H1 (cell line): ENCODE results near the gene PHOSPHO1. TPM values are rescaled to one million over a fixed set of nuclear protein-coding genes. Genes with fewer than 3 reads are reported as not detected.

ENCODE experiments used
- CTCF ChIA-PET: fragments of 300-600 bp; sonication (Branson Sonifier 250); formaldehyde crosslinking; loops from one replicate; lab custom pipeline; 2021; ENCODE audit not compliant: partially characterized antibody; lab: Charles Lee
- POLR2A ChIA-PET: fragments of 300-600 bp; sonication (Branson Sonifier 250); formaldehyde crosslinking; loops from one replicate; lab custom pipeline; 2021; ENCODE audit warnings: inconsistent platforms; ENCODE audit not compliant: partially characterized antibody; lab: Charles Lee
- DNase-seq, 2 experiments: peaks; one replicate each; pipeline versions ENCODE4 v3.0.0 to v3.0.0-alpha.2; 2010 to 2022; ENCODE audit warnings: low spot score in 2 of 2, low read depth in 1 of 2, mixed read lengths in 1 of 2
- FAIRE-seq: peaks from 2 replicates; lab custom pipeline; 2011; peaks lifted over from hg19 to GRCh38; lab: Jason Lieb, UNC
- H2AFZ ChIP-seq: 2 replicates; pipeline ENCODE4 v1.8.1; 2012; ENCODE audit warnings: low read length, inconsistent platforms
- H2AK5ac ChIP-seq: 2 replicates; pipeline ENCODE4 v1.6.1; 2013; ENCODE audit warnings: low read depth, low read length
- H2BK120ac ChIP-seq: replicated peaks from 2 replicates; pipeline ENCODE3; 2013; ENCODE audit warnings: low read depth, low read length, inconsistent platforms
- H2BK12ac ChIP-seq: 2 replicates; pipeline ENCODE4 v1.6.1; 2013; ENCODE audit warnings: low read depth, low read length
- H2BK15ac ChIP-seq: 2 replicates; pipeline ENCODE4 v1.6.1; 2013; ENCODE audit warnings: low read length
- H2BK20ac ChIP-seq: 2 replicates; pipeline ENCODE4 v1.6.1; 2013; ENCODE audit warnings: low read length
- H2BK5ac ChIP-seq: 2 replicates; pipeline ENCODE4 v1.6.1; 2013; ENCODE audit warnings: low read depth, low read length
- H3K14ac ChIP-seq: 2 replicates; pipeline ENCODE4 v1.6.1; 2013; ENCODE audit warnings: inconsistent platforms; ENCODE audit not compliant: insufficient read length
- H3K18ac ChIP-seq: 2 replicates; pipeline ENCODE4 v1.6.1; 2013; ENCODE audit warnings: low read length; ENCODE audit errors: extremely low read depth
- H3K23ac ChIP-seq: 2 replicates; pipeline ENCODE4 v1.6.1; 2013; ENCODE audit warnings: inconsistent platforms; ENCODE audit not compliant: insufficient read length
- H3K23me2 ChIP-seq: 2 replicates; pipeline ENCODE4 v1.6.1; 2013; ENCODE audit warnings: low read depth, low read length
- H3K27ac ChIP-seq: 2 replicates; pipeline ENCODE4 v1.6.1; 2011; ENCODE audit warnings: low read depth, low read length, inconsistent platforms
- H3K27me3 ChIP-seq, 4 experiments: replicated peaks in 1 of 4; 1 replicate in 1 of 4; 2 replicates in 3 of 4; pipeline versions ENCODE4 v1.6.1 to v1.8.1; 2011 to 2013; ENCODE audit warnings: low read length in 3 of 4, mild to moderate bottlenecking in 3 of 4, inconsistent platforms in 2 of 4, mixed read lengths in 2 of 4, moderate library complexity in 1 of 4; ENCODE audit not compliant: control insufficient read depth in 3 of 4, insufficient read depth in 3 of 4; ENCODE audit errors: extremely low read depth in 1 of 4
- H3K36me3 ChIP-seq, 4 experiments: 2 replicates each; pipeline versions ENCODE4 v1.6.1 to v1.8.1; 2011 to 2013; ENCODE audit warnings: mild to moderate bottlenecking in 4 of 4, low read length in 3 of 4, moderate library complexity in 2 of 4, control low read depth in 1 of 4, inconsistent platforms in 1 of 4; ENCODE audit not compliant: insufficient read depth in 4 of 4, control insufficient read depth in 2 of 4
- H3K4ac ChIP-seq: replicated peaks from 2 replicates; pipeline ENCODE3; 2013; ENCODE audit warnings: low read length, low read depth, mixed read lengths, inconsistent platforms; ENCODE audit not compliant: insufficient read length
- H3K4me1 ChIP-seq, 4 experiments: replicated peaks in 1 of 4; 1 replicate in 1 of 4; 2 replicates in 3 of 4; pipeline versions ENCODE4 v1.6.1 to v1.8.1; 2011 to 2013; ENCODE audit warnings: low read length in 3 of 4, inconsistent platforms in 2 of 4, mixed read lengths in 1 of 4; ENCODE audit not compliant: insufficient read depth in 4 of 4, control insufficient read depth in 3 of 4
- H3K4me2 ChIP-seq, 2 experiments: 2 replicates each; pipeline versions ENCODE4 v1.6.1 to v1.8.1; 2011 to 2013; ENCODE audit warnings: low read depth in 2 of 2, low read length in 2 of 2, control low read depth in 1 of 2, inconsistent platforms in 1 of 2, mild to moderate bottlenecking in 1 of 2; ENCODE audit not compliant: insufficient read depth in 1 of 2
- H3K4me3 ChIP-seq, 4 experiments: fragments of 200-600, 300-600 bp in 1 of 4; sonication (generic), shearing (Covaris generic), sonication (Bioruptor Twin) in 1 of 4; 2 replicates each; pipeline versions ENCODE4 v1.5.1 to v1.8.1; 2011 to 2016; ENCODE audit warnings: low read length in 4 of 4, low read depth in 3 of 4, control low read depth in 2 of 4, inconsistent platforms in 2 of 4, mild to moderate bottlenecking in 2 of 4, mixed read lengths in 1 of 4, moderate library complexity in 1 of 4; ENCODE audit not compliant: insufficient read depth in 2 of 4; ENCODE audit errors: extremely low read depth in 1 of 4
- H3K56ac ChIP-seq: replicated peaks from 2 replicates; pipeline ENCODE3; 2013; ENCODE audit warnings: low read depth, mild to moderate bottlenecking, mixed read lengths, low read length, inconsistent platforms; ENCODE audit not compliant: insufficient read length
- H3K79me1 ChIP-seq: 2 replicates; pipeline ENCODE4 v1.6.1; 2013; ENCODE audit warnings: low read depth, low read length, control low read depth
- H3K79me2 ChIP-seq, 2 experiments: 2 replicates each; pipeline versions ENCODE4 v1.6.1 to v1.8.1; 2012 to 2013; ENCODE audit warnings: low read length in 2 of 2, mild to moderate bottlenecking in 2 of 2, inconsistent platforms in 1 of 2; ENCODE audit not compliant: insufficient read depth in 2 of 2, control insufficient read depth in 1 of 2
- H3K9ac ChIP-seq, 4 experiments: replicated peaks in 1 of 4; 1 replicate in 1 of 4; 2 replicates in 3 of 4; pipeline versions ENCODE4 v1.6.1 to v1.8.1; 2011 to 2013; ENCODE audit warnings: low read depth in 3 of 4, low read length in 3 of 4, control low read depth in 2 of 4, mild to moderate bottlenecking in 2 of 4, moderate library complexity in 2 of 4, inconsistent platforms in 1 of 4; ENCODE audit errors: extremely low read depth in 1 of 4
- H3K9me3 ChIP-seq, 2 experiments: 2 replicates each; pipeline versions ENCODE4 v1.6.1 to v1.8.1; 2012 to 2013; ENCODE audit warnings: mild to moderate bottlenecking in 2 of 2, moderate library complexity in 2 of 2, control low read depth in 1 of 2, inconsistent platforms in 1 of 2, low read depth in 1 of 2, low read length in 1 of 2, mixed read lengths in 1 of 2; ENCODE audit not compliant: insufficient read depth in 2 of 2
- H4K20me1 ChIP-seq, 2 experiments: replicated peaks in 1 of 2; 2 replicates each; pipeline versions ENCODE3 to v1.8.1; 2011 to 2013; ENCODE audit warnings: inconsistent platforms in 2 of 2, low read length in 2 of 2, mild to moderate bottlenecking in 1 of 2; ENCODE audit not compliant: insufficient read depth in 2 of 2, control insufficient read depth in 1 of 2
- H4K5ac ChIP-seq: 2 replicates; pipeline ENCODE4 v1.6.1; 2013; ENCODE audit warnings: low read length, low read depth, mixed read lengths, inconsistent platforms; ENCODE audit not compliant: insufficient read length
- H4K8ac ChIP-seq: 2 replicates; pipeline ENCODE4 v1.8.0; 2013; ENCODE audit warnings: mild to moderate bottlenecking, moderate library complexity, low read length, inconsistent platforms; ENCODE audit not compliant: insufficient read depth; ENCODE audit errors: extremely low read depth
- H4K91ac ChIP-seq: replicated peaks from 2 replicates; pipeline ENCODE3; 2013; ENCODE audit warnings: low read length, mixed read lengths, inconsistent platforms; ENCODE audit not compliant: insufficient read length
- HDAC6 ChIP-seq: IDR thresholded peaks from one replicate; pipeline ENCODE4 v1.7.1; 2012; ENCODE audit warnings: low read depth, mild to moderate bottlenecking, inconsistent platforms, low read length, moderate library complexity
- NANOG ChIP-seq: IDR thresholded peaks from 2 replicates; pipeline ENCODE4 v1.6.1; 2011; ENCODE audit warnings: low read length, low read depth, mild to moderate bottlenecking, inconsistent platforms; ENCODE audit not compliant: insufficient read depth, poor library complexity, severe bottlenecking
- RAD21 ChIP-seq, 2 experiments: IDR thresholded peaks in 1 of 2; conservative IDR thresholded peaks in 1 of 2; 2 replicates each; pipeline ENCODE4 v1.6.1; 2011; ENCODE audit warnings: low read depth in 2 of 2, low read length in 2 of 2, improper control_type of control experiment in 1 of 2, inconsistent platforms in 1 of 2, mild to moderate bottlenecking in 1 of 2, moderate library complexity in 1 of 2
- WGBS, 2 experiments: shearing (Covaris generic) in 1 of 2; methylation state at CpG; one replicate each; pipeline versions ENCODE4 v1.1.6 to v1.1.7; 2013 to 2015; ENCODE audit warnings: low lambda C conversion rate in 2 of 2, mixed read lengths in 2 of 2, inconsistent platforms in 1 of 2, low coverage in 1 of 2, missing lambda C conversion rate in 1 of 2; ENCODE audit not compliant: insufficient replicate concordance in 2 of 2, insufficient coverage in 1 of 2, insufficient read length in 1 of 2; ENCODE audit errors: extremely low coverage in 1 of 2, missing lambda C conversion rate in 1 of 2; 5-methylcytosine and 5-hydroxymethylcytosine counted together
- polyA plus RNA-seq, 7 experiments: library from polyadenylated mRNA; depleted of rRNA in 3 of 7; stranded (reverse) in 5 of 7; unstranded in 2 of 7; fragments of >200 nt in 5 of 7; fragments of 200-250 nt in 2 of 7; gene quantifications; 1 replicate in 5 of 7; 2 replicates in 1 of 7; 4 replicates in 1 of 7; pipeline versions ENCODE4 v1.2.1 to v1.2.3, GENCODE V29; 2011 to 2013; ENCODE audit warnings: missing spikeins in 2 of 7, mixed read lengths in 2 of 7
- total RNA-seq: library from RNA; stranded (reverse); fragmentation: NEBNext Ultra II Directional; extraction: Animal tissue kit (Norgen Biotek cat#: 25700); gene quantifications from 2 replicates; pipeline ENCODE4 v1.2.1, GENCODE V29; 2021

Gene PHOSPHO1
- total and polyA plus RNA-seq, 2 of the 8 experiments (the other 6 are each of a cell fraction or from before 2014, with no cell fraction given) = 0.34 to 0.45 TPM

GRCh38 chr17:49190932-49191331, 39.7 kb downstream of the PHOSPHO1 start:
- no peak overlapping the region; the same call in 1 of the 2 replicates for H2BK15ac ChIP-seq
- no peaks in the 10 kb centered on the region for H4K20me1 ChIP-seq
- H3K27ac ChIP-seq = no peak overlapping the region
- H3K56ac ChIP-seq = no peak overlapping the region
- no peak overlapping the region for H4K8ac ChIP-seq
- no peaks in the 10 kb centered on the region for H3K27me3 ChIP-seq
- ChIA-PET POLR2A (interaction anchor here (1.4 kb wide), 1 partner anchor 138 kb away, joined by 4 read pairs; no protein-coding TSS in a partner anchor), CTCF (interaction anchor here (0.8 to 2.6 kb wide), 7 partner anchors 9 to 100 kb away, joined by 3 to 16 read pairs (median 5); no protein-coding TSS in a partner anchor)
- DNase-seq (no peak), FAIRE-seq (no peak)
- no peak overlapping the region for H4K5ac ChIP-seq
- no peak overlapping the region for H3K14ac ChIP-seq
- peaks cover 13% of the 10 kb centered on the region for H3K23me2 ChIP-seq
- H3K79me2 ChIP-seq = no peaks in the 10 kb centered on the region
- no peak overlapping the region for H3K4me3 ChIP-seq
- peaks cover 0 to 3% (median 1%) of the 10 kb centered on the region in 4 experiments; a peak in 1 of 7 replicates for H3K4me1 ChIP-seq
- no peak overlapping the region for H4K91ac ChIP-seq
- no peak overlapping the region for H2BK120ac ChIP-seq
- no peak overlapping the region for H3K18ac ChIP-seq
- no peak overlapping the region for H3K23ac ChIP-seq
- peak overlapping the region in 1 of 2 experiments; percentile 99; a peak in 1 of 4 replicates for H3K4me2 ChIP-seq
- H3K4ac ChIP-seq = no peak overlapping the region
- H2BK12ac ChIP-seq = 0 out of 2 replicates have a peak overlapping the region, but pooled peaks have one; percentile 39
- no peak overlapping the region for H2AK5ac ChIP-seq
- 69% methylated on average over 4 of the region's 4 CpGs; no CpG with 5 or more reads in 1 of the 2 experiments for WGBS, 2 experiments
- H3K9me3 ChIP-seq = no peaks in the 10 kb centered on the region
- TF ChIP-seq HDAC6 (no peak), RAD21 (IDR thresholded peaks at IDR 0.05 in 1 of 2, conservative IDR thresholded peaks at IDR 0.05 in 1 of 2; ENCODE audit: low read depth in 2 of 2, low read length in 2 of 2) (no peak), NANOG (no peak)
- H2BK20ac ChIP-seq = no peak overlapping the region
- H2BK5ac ChIP-seq = no peak overlapping the region; the same call in 1 of the 2 replicates
- H3K36me3 ChIP-seq = no peaks in the 10 kb centered on the region
- no peak overlapping the region for H2AFZ ChIP-seq
- H3K9ac ChIP-seq = no peak overlapping the region
- H3K79me1 ChIP-seq = no peaks in the 10 kb centered on the region
